Measurements from ENCODE around the gene SH2B3.

The SH2B3 gene

DNA sequence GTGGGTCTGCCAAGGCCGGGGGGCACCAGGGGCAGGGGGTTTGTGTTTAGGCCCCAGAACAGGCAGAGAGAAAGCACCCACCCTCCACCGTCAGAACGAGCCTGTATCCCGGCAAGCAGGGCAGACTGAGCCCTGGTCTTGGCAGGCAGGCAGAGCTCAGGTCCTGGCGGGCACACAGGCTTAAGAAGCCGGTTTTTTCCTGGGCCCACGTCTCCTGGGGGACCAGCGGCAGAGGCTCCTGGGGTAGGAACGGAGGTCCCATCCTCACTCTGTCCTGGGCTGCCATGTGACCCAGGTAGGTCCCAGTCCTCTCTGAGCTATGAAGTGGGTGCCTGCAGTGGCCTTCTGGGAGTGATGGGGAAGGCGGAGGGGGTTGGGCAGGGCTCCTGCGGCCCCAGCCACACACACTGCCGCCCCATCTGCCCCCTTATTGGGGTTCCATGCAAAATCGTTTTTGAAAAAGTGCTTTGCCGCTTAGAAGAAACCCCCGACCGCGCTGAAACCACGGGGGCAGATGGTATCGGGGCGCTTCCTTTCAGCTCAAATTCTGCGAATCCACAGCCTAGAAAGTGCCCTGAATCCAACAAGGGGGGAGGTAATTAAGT lies 24.2 kb downstream of the SH2B3 start:
- DNase-seq = peak; percentile 76

DNA sequence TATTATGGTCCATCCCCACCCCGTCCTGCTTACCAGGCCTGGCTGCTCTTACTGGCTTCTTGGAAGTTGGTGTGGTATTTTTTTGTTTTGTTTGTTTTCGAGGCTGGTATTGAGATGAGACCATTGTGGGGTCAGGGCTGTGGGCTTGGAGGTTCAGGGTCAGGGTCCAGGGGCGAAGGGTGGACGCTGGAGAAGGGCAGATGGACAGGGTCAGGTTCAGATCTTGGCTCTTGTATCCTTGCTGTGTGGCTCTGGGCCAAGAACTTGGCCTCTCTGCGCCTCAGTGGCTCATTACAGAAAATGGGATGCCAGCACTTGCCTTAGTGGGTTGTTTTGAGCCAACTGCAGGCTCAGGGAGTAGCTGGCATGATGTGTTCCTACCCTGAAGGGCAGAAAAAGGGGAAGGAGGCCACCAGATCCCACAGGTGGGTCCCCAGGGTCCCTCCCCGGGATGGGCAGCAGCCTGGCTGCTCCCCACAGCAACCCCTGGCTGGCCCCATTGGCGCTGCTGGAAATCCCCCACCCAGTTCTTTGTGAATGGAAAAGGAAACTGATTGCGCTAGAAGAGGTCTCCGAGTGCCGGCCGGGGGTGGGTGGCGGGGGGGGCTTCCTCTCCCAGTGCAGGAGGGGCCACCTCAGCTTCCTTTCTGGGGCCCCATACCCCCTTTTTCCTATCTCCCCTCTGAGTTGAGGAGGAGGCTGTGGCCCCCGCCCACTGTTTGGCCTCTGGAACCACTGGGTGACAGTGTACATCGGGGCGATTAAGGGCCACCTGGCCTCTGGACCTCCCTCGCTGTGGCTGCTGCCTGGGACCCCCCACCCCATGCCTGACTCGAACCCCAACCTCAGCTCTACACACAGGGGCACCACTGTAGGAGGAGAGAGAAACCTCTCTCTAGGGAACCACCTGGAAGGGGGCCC lies 25.0 kb downstream of the SH2B3 start:
- DNase-seq = peak; percentile 75

DNA sequence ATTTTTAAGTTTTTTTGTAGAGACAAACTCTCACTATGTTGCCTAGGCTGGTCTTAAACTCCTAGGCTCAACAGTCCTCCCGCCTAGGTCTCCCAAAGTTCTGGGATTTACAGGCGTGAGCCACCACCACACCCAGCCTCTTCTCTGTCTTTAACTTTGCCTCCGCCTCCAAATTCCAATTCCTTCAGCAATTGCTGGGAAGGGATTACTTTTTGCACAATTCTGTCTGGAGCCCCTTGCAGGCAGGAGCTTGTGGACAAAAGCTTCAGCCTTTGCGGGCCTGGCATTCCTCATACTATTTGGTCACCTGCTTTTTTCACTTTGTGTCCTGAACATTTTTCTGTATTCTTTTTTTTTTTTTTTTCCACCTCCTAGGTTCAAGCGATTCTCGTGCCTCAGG lies 26.0 kb downstream of the SH2B3 start:
- DNase-seq = no peak

DNA sequence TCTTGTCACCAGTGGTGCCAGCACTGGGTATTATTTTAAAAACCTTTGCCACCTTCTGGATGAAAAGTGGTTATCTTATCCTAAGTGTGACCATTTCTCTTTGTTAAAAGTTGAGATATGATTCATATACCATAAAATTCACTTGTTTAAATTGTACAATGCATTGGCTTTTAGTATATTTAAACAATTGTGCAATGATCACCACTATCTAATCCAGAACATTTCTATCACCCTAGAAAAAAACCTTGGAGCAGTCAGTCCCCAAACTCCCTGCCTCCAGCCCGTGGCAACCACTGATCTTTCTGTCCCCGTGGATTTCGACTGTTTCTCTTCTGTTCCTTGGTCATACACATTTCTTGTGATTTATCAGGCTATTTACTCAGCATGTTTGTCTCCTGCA lies 28.3 kb downstream of the SH2B3 start:
- no peak for DNase-seq

DNA sequence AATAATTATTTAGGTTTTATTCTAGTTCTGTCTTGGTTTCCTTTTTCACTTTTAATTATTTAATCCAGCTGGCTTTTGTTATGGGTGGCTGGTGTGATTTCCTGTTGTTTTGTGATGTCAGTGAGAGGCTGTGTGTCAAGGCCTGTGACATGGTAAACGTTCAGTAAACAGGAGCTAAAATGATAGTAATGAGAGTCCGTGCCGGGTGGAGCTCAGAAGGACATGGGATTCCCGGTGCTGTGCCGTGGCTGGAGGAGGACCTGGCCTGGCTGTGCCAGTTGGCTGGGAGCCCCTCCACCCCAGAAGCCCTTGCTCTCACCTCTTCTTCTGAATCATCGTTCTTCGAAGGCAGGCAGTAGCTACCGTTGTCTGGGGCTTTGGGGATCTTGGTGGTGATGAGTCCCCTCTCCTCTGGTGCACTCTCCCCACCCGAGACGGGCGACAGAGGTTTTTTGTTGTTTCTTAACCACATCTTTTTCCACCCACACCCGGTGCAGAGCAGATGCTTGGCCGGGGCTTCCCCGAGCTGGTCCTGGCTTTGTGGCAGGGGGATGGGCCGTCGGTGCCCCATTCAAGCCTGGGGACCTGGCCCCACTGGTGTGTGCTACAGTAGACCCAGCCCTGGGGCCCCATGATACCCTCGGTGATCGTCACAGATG lies 29.1 kb downstream of the SH2B3 start:
- DNase-seq = peak; percentile 87

DNA sequence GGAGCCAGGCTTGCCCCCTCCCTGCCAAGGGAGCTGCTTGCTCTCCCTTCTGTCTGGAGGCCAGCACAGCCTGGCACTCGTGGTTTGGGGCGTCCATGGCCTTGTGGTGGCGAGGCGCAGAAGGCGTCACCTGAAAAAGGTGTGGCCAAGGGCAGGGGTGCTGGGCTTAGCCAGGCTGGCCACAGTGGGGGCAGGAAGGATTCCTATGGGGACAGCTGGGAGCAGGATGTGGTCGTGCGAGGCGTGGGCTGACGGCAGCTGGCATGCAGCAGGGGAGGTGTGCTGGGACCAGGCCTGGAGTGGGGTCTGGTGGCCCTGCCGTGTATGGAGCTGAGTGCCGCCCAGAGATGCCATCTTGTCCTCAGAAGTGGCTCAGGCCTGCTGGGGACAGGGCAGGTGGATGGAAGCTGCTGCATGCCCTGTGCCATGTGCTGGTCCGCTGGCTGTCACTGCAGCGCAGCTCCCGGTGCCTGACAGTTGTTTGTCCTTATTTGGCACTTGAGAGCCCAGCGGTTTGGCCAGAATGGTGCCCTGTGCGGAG lies 30.0 kb downstream of the SH2B3 start:
- DNase-seq = peak; percentile 45

DNA sequence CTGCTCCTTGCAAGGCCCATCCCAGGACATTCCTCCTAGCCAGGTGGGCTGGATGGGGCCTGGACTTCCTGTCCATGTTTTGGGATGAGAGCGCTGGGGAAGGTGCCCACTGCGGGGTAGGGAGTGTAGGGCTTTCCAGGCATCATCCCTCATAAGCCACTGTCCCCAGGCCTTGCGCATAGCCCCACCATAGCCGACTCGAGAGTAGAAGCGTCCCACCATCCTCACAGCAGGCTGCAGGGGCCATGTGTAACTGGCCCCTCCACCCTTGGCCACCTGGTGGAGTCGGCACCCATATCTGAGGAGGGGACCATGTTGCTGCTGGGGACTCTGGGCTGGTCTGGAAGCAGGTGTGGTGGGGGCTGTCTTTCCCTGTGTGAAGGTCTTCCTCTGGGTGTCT lies 30.5 kb downstream of the SH2B3 start:
- no peak for DNase-seq

DNA sequence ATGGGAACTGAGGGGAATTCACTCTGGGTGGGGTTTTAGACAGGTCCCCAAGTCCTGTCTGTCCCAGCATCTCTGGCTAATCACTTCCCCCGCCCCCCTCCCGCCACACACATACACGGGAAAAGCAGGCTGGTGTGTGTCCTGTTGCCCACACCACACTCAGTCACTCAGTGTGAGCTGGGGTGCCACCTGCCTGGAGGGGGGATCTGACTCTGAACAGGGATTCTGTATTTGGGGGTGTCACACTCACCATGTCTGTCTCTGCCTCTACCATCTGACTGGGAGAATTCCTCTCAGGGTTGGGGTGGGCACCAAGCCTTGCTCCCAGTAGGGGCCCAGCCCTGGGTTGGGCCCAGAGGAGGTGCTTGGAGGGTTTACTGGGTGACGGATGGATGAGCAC lies 31.1 kb downstream of the SH2B3 start:
- DNase-seq = no peak

DNA sequence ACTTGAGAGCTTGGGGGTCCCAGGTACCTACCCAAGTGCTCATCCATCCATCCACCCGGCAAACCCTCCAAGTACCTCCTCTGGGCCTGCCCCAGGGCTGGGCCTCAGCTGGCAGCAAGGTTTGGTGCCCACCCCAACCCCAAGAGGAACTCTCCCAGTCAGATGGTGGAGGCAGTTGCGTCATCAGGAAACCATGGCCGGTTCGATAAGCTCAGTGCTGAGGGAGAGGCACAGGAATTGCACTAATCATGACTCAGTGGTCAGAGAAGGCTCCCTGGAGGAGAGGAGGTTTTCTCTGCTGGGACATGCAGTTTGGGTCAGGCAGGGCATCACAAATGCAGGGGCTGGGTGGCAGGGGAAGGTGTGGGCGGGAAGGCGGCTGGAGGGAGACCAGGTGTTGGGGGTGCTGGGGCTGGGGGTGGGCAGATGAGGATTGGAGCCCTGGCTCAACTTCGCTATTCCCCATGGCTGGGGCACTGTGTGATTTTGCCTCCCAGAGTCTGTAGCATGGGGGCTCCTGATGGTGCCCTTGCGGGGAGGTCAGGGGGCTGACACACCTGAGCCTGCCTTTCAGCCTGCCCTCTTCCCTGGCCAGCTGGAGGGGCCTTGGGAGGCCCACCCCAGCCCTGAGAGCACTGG lies 32.2 kb downstream of the SH2B3 start:
- peak; percentile 48 for DNase-seq

DNA sequence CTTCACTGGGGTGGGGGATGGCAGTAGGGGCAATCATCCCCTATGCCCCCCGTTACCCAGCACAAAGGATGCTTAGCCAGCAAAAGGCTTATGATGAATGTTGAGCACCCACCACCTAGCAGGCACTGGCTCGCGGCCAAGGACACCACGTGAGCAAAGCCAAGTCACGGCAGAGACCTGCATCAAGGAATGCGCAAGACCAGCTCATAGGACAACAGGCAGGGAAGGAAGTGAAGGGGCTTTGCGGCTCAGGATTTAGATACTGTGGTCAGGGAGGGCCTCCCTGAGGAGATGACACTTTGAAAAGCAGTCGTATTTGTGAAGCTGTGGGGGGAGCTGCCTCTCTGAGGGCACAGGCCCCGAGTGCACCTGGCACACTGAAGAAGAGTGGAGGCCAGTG lies 32.8 kb downstream of the SH2B3 start:
- peak; percentile 72 for DNase-seq

DNA sequence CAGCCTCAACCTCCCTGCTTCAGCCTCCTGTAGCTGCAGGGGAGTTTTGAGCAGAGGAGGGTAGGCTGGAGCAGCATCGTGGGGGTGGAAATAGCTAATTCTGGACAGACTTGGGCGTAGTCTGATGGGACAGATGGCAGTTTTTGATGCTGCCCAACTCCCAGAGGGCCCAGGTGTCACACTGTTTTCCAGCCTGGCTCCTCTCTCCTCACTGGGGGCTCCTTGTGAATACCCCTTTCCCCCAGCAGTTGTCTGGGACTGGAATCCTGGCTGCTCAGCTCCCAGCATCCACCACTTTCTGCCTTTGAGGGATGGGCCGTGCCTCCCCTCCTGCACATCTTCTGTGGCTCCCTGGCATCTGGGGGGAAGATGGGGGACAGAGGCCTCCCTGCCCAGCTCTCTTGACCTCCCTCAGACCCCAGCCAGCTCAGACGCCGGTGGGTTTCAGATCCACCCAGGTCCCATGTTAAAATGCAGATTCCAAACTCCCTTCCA lies 34.0 kb downstream of the SH2B3 start:
- DNase-seq = no peak

DNA sequence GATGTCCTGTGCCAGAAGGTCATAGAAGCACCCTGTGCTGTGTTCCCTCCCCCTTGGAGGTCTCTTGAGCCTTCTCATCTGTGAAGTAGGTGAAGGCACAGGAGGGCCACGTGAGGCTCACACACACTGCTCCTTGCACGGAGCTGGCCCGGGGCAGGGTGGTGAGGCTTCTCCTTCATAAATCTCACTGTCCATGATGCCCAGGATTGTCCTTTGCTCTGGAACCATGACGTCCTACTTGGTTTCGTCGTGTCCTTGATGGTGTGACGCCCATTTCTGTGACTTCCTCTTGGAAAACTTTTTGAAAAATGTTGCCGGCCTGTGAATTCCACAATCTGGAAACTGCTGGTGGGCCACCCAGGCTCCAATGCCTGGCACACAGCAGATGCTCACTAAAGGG lies 34.4 kb downstream of the SH2B3 start:
- DNase-seq = no peak

DNA sequence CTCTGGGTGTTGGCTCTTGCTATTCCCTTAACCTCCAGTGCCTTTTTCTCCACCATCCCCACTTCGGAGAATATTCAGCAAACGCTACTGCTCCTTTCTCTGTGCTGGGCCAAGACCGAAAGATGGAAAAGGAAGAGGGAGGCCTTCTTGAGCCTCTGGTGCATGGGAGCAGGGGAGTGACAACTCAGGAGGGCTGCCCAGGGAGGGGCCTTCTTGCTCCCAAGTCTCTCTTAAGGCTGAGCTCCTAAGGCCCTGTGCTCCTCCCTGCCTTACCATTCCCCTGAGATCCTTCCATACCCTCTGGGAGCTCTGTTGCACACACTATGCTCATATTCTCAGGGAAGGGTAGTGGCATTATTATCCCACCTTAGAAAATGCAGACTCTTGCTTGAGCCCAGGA lies 34.9 kb downstream of the SH2B3 start:
- DNase-seq = no peak

DNA sequence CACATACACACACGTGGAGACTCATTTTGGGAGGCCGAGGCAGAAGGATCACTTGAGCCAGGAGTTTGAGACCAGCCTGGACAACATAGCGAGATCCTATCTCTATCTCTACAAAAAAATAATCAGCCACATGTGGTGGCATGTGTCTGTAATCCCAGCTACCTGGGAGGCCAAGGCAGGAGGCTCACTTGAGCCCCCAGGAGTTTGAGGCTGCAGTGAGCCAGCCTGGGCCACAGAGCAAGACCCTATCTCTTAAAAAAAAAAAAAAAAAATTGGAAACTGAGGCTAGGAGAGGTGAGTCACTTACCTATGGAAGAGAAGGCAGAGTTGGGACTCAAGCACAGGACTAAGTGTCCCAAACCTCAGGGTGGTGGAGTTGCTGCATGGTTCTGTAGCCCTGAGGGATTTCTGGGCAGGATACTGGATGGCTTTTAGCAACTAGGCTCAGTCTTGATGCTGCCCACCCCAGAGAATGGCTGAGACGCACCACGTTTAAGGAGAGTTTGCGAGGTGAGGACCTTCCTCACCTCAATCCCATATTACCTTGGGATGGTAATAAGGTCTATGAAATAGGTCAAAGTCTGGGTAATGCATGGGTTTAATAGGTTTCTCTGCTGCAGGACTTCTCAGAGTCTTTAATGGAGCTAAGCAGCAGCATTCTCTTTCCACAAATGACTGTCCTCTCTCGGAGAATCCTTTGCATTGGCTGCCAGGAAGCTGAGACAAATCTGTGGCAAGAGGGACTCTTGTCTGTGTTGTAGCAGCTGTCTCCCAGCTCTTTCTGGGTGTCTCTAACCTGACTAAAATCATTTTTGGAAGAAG lies 35.6 kb downstream of the SH2B3 start:
- DNase-seq = no peak

DNA sequence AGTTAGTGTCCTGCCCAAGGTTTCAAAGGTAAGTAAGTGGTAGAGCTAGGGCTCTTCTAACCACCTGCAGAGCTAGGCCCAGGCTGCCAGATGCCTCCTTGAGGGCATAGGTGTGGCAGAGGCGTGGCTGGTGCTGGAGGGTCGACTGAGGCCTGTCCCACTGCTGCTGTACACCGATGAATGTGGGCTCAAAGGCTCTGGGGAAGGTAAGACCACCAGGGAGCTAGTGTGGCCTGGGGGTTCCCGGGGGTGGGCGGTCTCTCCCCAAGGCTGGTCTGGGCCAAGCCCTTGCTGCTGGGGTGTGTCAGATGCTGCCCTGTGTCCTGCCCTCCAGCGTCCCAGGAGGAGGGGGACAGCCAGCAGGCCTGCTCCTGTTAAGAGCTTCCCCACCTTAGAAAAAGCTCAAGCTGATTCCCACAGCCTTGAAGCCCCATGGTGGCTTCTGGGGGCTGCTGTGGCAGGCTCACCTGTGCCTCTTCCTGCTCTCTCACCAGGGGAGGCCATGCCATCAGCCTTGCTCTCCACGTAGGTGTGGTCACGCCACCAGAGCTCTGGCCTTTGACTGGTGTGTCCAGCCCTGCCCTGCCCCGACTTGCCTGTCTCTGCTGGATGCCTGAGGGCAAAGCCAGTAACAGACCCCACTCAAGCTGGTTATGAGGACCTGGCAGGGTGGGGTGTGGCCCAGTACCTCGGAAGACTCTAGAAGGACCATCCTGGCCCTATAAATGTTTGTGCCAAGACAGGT lies 36.8 kb downstream of the SH2B3 start:
- no peak for DNase-seq

DNA sequence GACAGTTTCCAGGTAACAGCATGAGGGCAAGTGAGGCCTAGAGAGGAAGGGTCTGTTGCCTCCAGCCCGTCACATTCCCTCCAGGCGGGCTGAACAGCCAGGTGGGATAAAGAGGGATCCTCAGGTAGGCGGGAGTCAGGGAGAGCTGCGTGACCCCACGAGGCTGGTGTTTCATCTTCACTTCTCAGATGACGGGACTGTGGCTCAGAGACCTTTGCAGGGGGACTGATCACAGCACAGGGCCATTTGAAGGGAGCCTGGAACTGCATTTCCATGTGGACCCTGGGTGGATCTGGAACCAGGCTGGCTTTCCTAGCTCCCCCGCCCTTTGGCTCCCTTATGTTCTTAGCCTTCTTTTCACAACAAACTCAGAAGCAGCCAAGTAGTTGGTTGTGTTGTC lies 37.4 kb downstream of the SH2B3 start:
- no peak for DNase-seq

DNA sequence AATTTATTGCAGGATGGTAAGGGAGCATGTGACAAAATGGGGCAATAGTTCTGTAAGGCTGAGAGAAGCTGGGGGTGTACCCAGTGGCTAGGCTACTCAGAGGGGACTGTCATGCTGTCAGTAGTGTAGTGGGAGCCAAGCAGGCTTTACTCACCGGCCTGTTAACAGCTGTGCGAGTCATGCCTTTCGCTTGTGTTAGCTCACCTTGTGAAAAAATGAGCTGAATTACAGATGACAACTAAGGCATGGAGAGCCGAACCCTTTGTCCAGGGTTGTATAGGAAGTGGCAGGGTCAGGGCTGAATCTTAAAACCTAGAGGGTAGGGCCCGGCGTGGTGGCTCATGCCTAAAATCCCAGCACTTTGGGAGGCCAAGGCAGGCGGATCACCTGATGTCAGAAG lies 37.9 kb downstream of the SH2B3 start:
- DNase-seq = no peak

DNA sequence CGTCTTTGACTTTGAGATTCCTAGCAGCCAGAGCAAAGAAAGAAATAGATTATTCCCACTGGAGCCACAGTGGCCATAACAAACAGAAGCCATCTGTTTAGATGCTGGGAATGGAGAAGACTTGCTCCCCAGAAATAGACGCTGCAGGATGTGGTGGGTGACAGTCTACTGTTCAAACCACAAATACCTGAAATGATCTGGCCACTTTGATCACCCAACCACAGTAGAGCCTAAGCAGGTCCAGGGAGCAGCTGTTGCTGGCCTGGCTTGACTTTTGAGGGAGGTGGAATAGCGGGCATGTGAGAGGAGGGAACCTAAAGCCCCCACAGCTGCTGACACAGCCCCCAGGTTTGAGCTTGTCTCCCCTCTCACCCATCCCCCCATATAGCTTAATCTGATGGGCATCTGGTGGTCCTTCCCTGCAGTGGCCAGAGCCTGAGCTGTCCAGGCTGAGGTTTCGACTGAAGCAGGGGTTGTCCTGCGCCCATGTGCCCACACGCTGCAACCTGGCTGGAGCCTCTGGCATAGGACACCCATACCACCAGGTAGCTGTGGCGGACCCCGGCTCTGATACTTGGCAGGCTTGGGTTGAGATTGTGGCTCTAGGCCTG lies 38.7 kb downstream of the SH2B3 start:
- DNase-seq = no peak

DNA sequence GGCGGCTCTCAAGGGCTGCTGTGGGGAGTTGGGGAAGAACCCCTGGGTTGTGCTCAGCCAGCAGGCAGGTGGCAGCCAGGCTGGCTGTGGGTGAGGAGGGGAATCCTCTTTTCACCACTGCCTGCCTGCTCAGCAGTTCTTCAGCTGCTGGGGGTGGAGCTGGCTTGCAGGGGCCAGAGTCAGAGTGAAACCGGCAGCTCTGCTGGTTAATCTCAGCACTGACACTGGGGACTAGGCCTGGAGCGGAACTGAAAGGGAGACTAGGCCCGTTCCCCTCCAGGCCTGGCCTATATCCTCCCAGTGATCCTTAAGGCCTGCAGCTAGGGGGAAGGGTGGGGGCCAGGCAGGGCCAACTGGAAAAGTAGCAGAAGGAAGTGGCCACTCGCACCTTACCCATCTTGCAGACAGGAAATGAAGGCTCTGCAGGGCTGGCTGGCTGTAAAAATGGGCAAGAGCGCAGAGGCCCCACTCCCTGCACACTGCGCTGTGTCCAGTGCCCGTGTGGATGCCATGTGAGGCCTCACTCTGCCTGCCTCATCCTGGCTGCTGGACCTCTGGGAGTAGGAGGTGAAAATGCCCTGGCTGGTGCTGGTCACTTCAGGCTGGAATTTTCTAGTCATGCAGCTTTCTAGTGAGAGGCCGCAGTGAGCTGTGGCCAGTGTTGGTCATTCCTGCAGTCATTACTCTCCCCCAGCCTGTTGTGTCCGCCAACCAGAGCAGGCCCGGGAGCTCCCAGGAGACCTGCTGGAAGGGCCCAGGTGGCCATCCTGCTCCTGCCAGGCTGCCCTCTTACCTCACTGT lies 39.4 kb downstream of the SH2B3 start:
- peak; percentile 75 for DNase-seq
